HEK293T (cell line): Measurements from ENCODE around the gene RALGAPB.

Source experiments
- ARNT ChIP-seq: fragments of 450-650 bp; IDR thresholded peaks from 2 replicates; pipeline ENCODE4 v1.6.1; 2017; ENCODE audit warnings: mild to moderate bottlenecking
- BHLHE40 ChIP-seq: fragments of 450-650 bp; IDR thresholded peaks from 2 replicates; pipeline ENCODE4 v1.6.1; 2016; ENCODE audit warnings: mild to moderate bottlenecking, moderate library complexity, borderline replicate concordance
- CTBP1 ChIP-seq: fragments of 450-650 bp; IDR thresholded peaks from 2 replicates; pipeline ENCODE4 v1.6.1; 2016; ENCODE audit warnings: borderline replicate concordance
- ELF4 ChIP-seq: fragments of 450-650 bp; IDR thresholded peaks from 2 replicates; pipeline ENCODE4 v1.6.1; 2017; ENCODE audit warnings: antibody characterized with exemption
- FOXA1 ChIP-seq: fragments of 450-650 bp; IDR thresholded peaks from 2 replicates; pipeline ENCODE4 v1.6.1; 2016; ENCODE audit warnings: mild to moderate bottlenecking
- FOXK2 ChIP-seq: fragments of 450-650 bp; IDR thresholded peaks from 2 replicates; pipeline ENCODE4 v1.6.1; 2016; ENCODE audit warnings: mild to moderate bottlenecking
- FOXM1 ChIP-seq: fragments of 450-650 bp; IDR thresholded peaks from 2 replicates; pipeline ENCODE4 v1.6.1; 2017; ENCODE audit warnings: mild to moderate bottlenecking, borderline replicate concordance
- LEF1 ChIP-seq: fragments of 450-650 bp; IDR thresholded peaks from 2 replicates; pipeline ENCODE4 v1.6.1; 2017; ENCODE audit warnings: mild to moderate bottlenecking, borderline replicate concordance
- NFRKB ChIP-seq: fragments of 450-650 bp; IDR thresholded peaks from 2 replicates; pipeline ENCODE4 v1.6.1; 2016; ENCODE audit warnings: mild to moderate bottlenecking, moderate library complexity
- PKNOX1 ChIP-seq: fragments of 450-650 bp; IDR thresholded peaks from 2 replicates; pipeline ENCODE4 v1.6.1; 2016
- SP1 ChIP-seq: fragments of 450-650 bp; IDR thresholded peaks from 2 replicates; pipeline ENCODE4 v1.6.1; 2017
- SUZ12 ChIP-seq: fragments of 450-650 bp; IDR thresholded peaks from 2 replicates; pipeline ENCODE4 v1.6.1; 2016; ENCODE audit warnings: mild to moderate bottlenecking
- TARDBP ChIP-seq: fragments of 450-650 bp; IDR thresholded peaks from 2 replicates; pipeline ENCODE4 v1.6.1; 2016

GRCh38 chr20:38579219-38579910 is 106.7 kb downstream of the RALGAPB start:
- TF ChIP-seq FOXK2, result no peak
- TF ChIP-seq BHLHE40, result no peak
- TF ChIP-seq NFRKB, result no peak
- TF ChIP-seq CTBP1, result no peak
- no peak for TF ChIP-seq PKNOX1
- no peak for TF ChIP-seq ARNT
- no peak for TF ChIP-seq LEF1
- TF ChIP-seq FOXM1, result no peak
- no peak for TF ChIP-seq SP1
- TF ChIP-seq SUZ12, result no peak
- TF ChIP-seq TARDBP, result no peak
- no peak for TF ChIP-seq FOXA1
- no peak for TF ChIP-seq ELF4
